HG03139 (cell line): Measurements from ENCODE around the gene ARHGAP10.
A peak's percentile ranks its signal among the peaks of the same experiment; 100 is the strongest.

Source experiments
- ATAC-seq: cut with Tn5 transposase; IDR thresholded peaks from one replicate; pipeline ENCODE4 v1.9.1; 2021; ENCODE audit not compliant: unreplicated experiment

ARHGAP10 gene

GRCh38 chr4:147844781-147845180, 112.9 kb downstream of the ARHGAP10 start:
- no peak for ATAC-seq

DNA sequence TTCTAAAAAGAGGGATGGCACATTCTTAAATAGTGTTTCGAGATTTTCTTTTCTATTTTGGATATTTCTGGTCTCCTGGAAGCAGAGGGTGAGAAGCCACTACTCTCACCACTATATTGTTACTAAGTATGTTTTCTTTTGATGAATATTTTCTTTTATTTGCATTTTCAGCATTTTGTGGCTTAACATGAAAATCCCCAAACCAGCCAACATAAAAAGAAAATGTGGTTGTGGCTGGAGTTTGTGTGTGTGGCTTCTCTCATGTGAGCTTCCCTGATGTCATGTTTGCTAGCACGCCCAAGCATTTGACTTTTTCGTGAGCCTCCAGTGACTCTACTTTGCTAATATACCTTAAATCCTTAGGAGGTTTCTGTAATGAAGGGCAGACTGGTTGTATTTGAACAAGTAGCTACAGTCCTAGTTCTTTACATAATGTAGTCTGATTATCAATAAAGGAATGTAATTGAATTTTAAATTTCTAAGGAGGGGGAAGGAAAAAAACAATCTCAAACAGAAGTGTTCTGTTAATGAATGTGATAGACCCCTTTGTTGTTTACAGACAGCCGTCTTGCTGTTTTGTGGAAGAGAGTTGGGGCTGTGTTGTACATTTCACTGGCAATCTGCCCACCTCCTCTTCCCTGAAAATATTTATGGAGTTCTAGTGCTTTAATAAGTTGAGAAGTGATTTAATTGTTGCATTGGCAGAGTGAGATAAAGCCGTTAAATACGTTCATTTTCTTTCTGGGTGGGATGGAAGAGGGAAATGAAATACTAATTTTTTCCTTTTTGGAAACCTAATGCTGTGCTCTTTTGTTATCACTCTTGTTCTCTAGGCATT, 114.6 kb downstream of the ARHGAP10 start:
- peak; percentile 53 for ATAC-seq

DNA sequence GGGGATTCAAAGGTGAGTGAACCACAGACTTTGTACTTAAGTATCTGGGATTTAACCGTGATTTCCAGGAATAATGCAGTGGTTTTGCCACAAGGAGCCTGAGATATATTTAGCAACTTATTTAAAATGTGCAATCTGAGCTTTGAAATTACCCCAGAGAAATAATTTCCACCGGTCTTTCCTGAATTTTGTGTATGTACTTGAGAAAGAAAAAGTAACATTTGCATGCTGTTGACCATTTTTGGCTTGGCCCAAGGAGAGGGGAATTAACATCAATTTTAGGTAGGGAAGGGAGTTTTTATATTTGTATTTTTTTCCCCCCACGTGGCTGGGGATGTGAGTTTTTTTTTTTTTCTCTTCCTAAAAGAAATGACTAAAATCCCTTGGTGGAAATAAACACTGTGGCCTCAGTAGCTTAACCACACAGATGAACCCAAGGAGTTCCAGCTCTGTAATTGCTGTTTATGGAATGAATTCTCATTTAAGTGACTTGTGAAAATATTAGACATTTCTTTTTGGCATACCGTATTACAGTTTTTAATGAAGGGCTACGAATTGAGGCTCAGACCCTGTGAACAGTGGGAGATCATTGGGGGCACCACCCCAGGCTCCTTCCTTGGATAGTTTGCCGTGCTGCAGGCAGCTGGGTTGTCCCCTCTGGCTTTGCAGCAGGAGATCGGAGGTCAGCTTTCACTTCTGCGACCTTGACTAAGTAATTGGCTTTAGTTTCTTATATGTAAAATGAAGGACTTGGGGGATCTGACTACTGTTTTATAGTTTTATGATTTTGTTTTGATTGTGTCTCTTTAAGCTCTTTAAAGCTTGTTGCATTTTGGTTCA, 116.1 kb downstream of the ARHGAP10 start:
- no peak for ATAC-seq

- no peak for ATAC-seq
Measured at GRCh38 chr4:147848634-147849033, 116.7 kb downstream of the ARHGAP10 start.

DNA sequence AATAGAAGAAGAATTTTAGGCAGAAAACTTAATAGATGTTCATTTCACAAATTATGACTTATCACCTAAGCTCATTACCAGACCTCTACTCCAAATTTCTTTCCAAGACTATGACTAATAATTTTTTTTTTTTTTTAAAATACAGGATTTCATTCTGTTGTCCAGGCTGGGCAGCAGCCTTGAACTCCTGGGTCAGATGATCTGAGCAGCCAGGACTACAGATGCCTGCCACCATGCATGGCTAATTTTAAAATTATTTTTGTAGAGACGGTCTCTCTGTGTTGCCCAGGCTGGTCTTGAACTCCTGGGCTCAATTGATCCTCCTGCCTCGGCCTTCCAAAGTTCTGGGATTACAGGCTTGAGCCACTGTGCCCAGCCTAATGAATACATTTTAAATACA, 119.2 kb downstream of the ARHGAP10 start:
- no peak for ATAC-seq

GRCh38 chr4:147853706-147854105, 121.8 kb downstream of the ARHGAP10 start:
- ATAC-seq = no peak

DNA sequence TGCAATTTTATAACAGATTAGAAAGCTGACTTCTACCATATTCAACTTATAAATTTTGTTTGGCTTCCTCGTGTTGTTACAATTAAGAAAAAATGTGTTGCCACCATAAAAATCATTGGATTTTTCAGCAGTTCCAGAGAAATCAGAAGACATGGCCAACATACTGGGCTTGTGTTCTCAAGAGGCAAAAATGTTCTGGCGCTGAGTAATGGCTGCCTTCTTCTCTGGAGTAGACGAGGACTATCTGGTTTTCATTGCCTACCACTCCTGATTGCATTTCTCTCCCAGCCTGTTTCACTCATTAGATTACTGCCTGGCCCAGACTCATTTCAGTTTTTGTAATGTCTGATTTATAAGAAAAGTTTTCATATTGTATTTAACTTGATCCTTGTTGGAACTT, 122.3 kb downstream of the ARHGAP10 start:
- no peak for ATAC-seq

DNA sequence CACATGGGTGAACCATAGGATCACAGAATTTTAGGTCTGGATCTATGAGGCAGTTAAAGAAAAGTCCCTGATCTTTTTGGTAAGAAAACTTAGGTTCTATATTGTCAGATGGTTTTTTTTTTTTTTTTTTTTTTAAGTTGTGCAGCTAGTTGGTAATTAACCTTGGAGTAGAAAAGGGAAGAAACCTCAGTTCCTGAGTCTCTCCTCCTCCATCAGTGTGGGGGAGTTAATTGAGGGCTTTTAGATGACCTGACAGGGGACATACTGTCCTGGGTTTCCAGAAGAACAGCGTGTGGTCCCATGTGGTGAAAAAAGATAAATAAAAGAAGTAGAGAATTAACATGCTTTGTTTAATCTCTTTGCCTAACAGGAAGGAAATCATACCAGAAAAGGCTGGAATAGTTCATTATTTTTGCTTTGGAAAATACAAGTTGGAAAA, 123.7 kb downstream of the ARHGAP10 start:
- ATAC-seq = no peak

DNA sequence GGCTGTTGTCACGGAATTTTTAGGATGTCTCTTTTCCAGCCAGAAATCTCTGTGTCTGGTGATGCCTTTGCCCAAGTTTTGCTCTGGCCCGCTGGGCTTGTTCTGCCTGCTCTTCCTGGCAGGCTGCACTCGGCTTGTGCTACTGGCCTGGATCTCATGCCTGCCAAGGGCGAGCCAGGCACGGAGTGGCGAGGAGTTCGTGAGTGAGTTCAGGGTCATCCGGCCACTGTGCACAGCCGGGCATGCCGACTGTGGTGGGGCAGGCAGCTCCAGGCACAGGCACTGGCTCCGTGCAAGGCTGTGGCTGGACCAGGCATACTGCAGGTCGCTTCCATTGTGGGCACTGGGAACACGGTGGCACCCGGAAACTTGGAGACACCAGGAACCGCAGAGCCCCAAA, 129.1 kb downstream of the ARHGAP10 start:
- ATAC-seq = no peak

DNA sequence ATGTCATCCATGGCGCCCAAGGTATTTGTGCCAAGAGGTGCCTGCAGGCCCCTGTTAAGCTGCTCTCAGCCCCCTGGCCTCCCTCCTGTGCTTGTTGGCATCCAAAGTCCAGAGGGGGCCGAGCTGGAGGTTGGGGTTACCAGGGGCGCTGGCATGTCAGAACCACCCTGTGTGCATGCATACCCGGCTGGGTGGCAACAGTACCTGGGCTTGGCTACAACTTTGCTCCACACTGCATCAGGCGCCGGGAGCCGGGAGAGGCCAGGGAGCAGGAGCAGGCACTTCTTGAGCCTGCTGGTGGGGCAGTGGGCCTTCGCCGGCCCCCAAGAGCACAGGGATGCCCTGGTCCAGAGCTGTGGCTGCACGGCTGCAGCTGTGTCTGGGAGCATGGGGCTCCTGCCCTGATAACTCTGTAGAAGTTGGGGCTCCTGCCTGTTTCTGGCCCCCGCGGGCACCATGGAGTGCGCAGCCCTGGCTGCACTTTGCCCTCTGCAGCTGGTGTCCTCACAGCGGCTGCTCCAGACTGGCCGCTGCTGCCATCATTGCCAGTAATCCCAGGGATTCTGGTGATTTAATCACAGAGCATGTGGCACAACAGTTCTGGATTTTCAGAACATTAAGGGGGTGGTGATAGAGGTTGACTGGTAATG, 130.3 kb downstream of the ARHGAP10 start:
- ATAC-seq = no peak

- ATAC-seq = peak; percentile 50
Measured at GRCh38 chr4:147863111-147863747, 131.3 kb downstream of the ARHGAP10 start.

DNA sequence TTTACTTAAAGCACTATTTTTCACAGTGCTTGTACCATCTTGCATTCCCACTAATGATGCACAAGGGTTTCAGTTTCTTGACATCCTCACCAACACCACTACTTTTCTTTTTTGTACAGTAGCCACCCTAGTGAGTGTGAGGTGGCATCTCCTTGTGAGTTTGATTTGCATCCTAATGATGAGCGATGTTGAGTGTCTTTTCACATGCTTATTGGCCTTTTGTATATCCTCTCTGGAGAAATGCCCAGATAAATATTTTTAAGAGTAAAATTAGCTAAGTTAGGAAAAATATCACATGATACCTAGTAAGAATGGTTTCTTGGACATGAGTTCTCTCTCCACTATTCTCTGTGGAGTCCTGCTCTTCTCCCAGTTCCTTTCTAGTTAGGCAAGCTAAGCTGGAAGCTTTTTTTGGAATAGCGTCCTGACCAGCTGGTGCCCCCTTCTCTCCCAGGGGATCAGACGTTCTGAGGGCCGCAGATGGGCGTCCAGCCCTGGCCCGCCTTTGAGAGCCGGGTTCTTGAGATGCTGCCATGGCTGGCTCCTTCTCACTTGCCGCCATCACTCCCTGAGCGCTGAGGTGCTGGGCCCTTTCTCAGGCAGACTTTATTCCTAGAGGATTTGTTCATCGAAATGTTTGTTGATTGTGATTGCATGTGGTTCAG, 132.1 kb downstream of the ARHGAP10 start:
- ATAC-seq = no peak

- ATAC-seq = no peak
Measured at GRCh38 chr4:147864607-147865006, 132.7 kb downstream of the ARHGAP10 start.

DNA sequence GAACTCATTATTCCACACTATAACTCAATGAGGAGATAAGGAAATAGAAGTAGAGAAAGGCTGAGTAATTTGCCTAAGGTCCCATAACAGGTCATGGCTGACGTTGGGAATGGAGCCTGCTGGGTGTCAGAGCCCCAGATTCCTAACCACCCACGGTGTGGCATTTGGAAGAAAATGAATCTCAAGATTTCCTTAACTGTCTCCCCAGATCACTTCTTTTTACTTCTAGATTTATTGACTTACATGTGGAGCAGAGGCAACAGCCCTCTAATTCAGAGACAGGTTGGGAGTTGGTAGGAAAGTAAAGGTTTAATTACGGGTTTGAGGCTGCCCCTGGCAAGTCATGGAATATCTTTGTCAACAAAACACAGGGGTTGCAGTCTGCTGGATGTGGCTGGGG, 134.0 kb downstream of the ARHGAP10 start:
- no peak for ATAC-seq

- ATAC-seq = peak; percentile 82
Measured at GRCh38 chr4:147866532-147867271, 134.8 kb downstream of the ARHGAP10 start.

- no peak for ATAC-seq
Measured at GRCh38 chr4:147874109-147874508, 142.2 kb downstream of the ARHGAP10 start.

DNA sequence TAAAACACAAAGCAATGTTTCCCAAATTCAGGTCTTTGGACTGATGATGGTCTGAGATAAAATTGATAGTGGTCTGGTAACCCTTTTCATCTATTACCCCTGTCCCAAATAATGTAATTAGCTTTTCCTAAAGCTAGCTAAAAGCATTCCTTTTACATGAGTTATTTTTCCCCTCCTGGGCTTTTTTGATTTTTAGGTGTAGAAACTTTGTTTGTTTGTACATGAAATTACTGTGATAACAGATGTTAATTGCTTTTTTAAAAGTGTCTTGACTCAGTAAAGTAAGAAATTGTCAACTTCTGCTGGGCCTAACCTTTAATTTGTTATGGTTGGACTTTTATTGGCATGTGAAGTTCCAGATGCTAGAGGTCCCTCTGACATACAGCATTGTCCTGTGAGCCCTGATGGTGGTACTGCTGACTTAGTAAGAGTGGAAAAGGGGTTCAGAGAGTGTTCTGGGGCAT, 145.5 kb downstream of the ARHGAP10 start:
- ATAC-seq = no peak

- no peak for ATAC-seq
Measured at GRCh38 chr4:147879676-147880075, 147.8 kb downstream of the ARHGAP10 start.

DNA sequence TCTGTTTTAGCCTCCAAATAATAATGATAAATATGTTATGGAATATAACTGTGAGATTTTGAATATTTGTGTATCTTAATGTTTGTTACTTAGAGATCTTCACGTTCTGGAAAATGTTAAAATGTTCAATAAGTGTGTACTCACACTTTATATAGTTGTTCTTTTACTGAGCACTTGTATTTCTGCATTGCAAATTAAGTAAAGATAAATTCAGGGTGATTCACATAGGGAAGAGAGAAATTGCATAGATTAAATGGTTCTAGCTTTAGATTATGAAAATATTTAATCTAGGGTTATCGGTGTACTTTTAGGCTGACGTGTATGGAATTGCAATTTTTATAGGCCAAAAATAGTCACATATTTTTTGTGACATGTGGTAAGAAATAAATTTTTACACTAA, 148.6 kb downstream of the ARHGAP10 start:
- ATAC-seq = no peak

DNA sequence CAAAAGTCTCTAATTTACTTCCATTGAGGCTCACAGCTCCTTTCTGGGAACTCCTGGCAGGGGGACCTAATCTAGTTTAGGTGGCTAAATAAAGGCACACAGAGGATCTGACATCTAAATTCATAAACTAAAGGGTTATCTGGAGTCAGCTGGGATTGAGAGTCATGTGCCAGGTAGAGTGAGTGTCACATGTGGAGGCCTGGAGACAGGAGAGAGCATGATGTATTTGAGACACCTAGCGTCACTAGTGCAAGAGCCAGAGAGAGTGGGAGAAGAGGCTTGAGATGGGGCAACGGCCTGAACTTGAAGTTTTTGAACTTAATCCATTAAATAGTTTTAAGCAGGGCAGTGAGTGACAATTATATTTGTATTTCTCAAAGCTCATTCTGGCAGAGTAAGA, 152.6 kb downstream of the ARHGAP10 start:
- ATAC-seq = no peak
